ENCODE results near the gene FTO.

Gene FTO

GRCh38 chr16:53782148-53782547 lies 78.2 kb downstream of the FTO start:
- no peak for DNase-seq (ENCODE audit: low read depth in 3 of 3)

DNA sequence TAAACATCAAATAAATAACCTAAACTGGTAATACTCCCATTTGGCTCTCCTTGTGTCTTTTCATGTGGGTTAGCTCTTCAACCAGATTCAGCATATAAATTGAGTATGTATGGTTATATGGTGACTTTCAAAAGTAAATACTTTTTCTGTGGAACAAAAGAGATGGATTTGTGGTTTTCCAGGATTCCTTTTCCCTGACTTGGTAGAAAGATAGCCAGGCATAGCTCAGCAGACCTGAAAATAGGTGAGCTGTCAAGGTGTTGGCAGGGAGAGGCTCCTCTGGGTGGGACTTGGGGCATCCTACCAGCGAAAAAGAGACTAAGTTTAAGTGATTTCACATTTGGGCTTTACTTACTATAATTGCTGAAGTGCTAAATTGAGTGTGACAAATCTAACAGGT lies 80.3 kb downstream of the FTO start:
- no peak for DNase-seq (ENCODE audit: low read depth in 3 of 3)

DNA sequence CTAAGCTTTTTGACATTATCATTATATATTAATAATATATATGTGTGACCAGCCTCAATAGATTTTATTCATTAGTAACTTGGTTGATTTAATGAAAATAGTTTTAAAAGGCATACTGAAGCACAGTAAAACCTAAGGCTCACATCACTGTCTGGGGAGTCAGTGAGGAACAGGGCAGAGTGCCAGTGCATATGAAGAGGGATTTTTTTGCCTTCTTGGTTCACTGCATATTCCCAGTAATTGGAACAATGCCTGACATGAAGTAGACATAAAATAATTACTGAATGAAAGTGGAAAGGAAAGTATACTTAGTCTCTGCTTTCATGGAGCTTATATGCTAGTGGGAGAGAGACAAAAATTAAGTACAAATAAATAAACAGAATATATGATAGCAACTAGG lies 81.1 kb downstream of the FTO start:
- DNase-seq (ENCODE audit: low read depth in 3 of 3) = no peak

DNA sequence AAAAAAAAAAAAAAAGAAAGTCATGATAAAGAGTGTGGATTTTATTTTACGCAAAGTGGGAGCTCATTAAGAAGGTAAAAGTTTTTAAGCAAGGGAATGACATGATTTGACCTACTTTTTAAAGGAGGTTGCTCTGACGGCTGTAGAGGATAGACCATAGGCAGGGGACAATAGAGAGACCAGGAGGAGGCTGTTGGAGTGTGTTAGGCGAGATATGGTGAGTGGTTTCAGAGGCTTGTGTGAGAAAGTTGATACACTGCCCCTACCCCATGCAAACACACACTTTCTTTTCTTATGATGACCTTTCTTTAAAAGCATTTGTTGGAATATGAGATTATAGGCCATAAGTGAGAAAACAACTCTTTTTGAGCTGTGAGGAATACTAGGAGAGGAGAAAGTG lies 82.0 kb downstream of the FTO start:
- DNase-seq (ENCODE audit: low read depth in 3 of 3) = no peak

DNA sequence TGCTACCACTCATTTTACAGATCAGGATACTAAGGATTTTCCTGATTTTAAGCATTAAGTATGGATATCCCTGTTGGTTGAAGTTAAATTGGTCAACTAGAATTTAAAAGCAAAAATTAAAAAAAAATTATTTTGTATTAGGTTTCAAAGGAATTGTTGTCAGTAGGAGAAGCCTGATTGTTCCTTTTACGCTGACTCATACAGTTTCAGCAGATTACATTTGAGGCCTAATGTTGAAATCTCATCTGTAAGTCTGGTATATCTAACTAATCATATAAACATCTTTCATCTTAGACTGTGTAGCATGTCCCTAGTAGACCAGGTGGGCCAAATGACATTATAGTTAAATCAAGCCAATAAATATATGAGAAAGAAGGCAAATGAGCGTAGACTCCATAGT lies 83.5 kb downstream of the FTO start:
- no peak for DNase-seq (ENCODE audit: low read depth in 3 of 3)

- no peak for DNase-seq (ENCODE audit: low read depth in 3 of 3)
These were observed 85.2 kb downstream of the FTO start for GRCh38 chr16:53789137-53789536.

DNA sequence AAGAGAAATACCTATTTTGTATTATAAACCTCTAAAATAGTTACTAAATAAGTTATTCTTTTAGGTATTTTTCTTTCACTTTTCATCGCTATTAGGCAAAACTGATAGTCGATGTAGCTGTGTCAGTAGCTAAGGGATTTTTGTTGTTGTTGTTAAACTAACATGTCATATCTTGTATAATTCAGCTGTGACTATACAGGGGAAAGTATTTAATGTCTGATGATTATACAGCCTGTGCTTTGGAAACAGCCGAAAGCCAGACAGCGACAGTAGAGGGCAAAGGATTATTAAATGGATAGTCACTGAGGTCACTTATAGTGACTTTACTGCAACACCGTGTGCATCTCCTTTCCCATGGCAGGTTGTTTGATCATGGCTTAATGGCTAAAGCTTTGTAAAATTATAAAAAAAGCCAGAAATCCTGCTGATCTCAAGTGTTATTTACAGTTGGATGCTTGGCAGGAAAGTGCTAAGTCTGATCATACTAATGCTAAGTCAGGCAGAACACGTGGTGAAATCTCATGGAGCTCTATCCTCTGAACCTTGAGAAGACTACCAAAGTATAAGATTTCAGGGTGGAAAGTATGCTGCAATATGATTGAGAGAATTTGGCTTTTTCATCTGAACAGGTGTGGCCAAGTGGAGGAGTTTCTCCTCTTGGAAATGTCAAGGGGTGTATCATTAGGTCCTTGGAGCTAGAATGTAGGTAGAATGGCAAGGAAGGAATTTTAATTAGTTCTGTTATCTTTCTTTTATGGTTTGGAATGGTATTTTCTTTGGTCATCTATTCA lies 88.4 kb downstream of the FTO start:
- DNase-seq (ENCODE audit: low read depth in 3 of 3) = no peak

DNA sequence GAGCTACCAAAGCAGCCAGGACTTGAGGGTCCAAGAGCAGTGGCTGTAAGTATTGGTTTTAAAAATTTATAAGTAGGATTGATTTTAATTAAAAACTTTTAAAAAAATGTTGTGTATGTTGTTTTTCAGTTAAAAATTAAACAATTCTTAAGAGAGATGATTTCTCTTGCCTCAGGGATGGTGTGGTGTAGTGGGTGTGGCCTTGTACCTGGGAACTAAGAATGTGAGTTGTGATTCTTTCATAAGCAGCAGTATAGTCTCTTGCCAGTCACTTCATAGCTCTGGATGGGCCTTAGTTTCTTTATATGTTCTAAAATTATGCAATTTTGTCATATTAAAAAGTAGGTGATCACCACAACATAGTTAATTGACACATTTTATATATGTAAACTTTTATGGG lies 99.5 kb downstream of the FTO start:
- DNase-seq (ENCODE audit: low read depth in 3 of 3) = no peak

- no peak for DNase-seq (ENCODE audit: low read depth in 3 of 3)
These were observed 100.0 kb downstream of the FTO start for GRCh38 chr16:53803998-53804397.

DNA sequence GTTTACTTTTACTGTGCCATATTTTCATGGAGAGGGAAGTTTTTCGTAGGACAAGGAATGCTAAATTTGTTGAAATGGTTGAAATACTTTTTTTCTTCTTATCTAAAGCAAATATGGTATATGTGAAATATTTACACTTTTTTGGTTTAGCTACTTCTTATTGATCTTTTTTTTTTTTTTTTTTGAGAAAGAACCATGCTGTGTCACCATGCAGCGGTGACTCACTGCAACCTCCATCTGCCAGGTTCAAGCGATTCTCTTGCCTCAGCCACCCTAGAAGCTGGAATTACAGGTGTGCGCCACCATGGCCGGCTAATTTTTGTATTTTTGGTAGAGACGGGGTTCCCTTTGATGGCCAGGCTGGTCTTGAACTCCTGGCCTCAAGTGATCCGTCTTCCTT lies 100.5 kb downstream of the FTO start:
- no peak for DNase-seq (ENCODE audit: low read depth in 3 of 3)

GRCh38 chr16:53805113-53805512 lies 101.2 kb downstream of the FTO start:
- DNase-seq (ENCODE audit: low read depth in 3 of 3) = no peak

DNA sequence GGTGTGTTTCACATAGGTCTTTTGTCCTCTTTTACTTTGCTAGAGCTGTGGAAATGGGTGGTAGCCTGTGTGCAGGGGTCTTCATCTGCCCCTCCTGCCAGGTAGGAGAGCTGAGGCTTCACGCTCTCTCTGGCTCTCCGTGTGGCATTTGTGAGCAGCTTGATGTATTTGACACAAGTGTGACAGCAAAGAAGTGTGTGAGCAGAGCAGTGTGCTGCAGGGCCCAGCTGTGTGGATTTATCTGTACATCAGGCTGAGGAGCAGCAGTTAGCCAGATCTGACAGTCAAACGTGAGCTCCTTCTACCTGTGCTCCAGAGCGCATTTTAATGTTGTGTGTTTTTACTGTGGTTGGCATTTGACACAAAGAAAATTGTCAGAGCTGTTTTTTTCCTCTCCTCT lies 101.8 kb downstream of the FTO start:
- no peak for DNase-seq (ENCODE audit: low read depth in 3 of 3)

DNA sequence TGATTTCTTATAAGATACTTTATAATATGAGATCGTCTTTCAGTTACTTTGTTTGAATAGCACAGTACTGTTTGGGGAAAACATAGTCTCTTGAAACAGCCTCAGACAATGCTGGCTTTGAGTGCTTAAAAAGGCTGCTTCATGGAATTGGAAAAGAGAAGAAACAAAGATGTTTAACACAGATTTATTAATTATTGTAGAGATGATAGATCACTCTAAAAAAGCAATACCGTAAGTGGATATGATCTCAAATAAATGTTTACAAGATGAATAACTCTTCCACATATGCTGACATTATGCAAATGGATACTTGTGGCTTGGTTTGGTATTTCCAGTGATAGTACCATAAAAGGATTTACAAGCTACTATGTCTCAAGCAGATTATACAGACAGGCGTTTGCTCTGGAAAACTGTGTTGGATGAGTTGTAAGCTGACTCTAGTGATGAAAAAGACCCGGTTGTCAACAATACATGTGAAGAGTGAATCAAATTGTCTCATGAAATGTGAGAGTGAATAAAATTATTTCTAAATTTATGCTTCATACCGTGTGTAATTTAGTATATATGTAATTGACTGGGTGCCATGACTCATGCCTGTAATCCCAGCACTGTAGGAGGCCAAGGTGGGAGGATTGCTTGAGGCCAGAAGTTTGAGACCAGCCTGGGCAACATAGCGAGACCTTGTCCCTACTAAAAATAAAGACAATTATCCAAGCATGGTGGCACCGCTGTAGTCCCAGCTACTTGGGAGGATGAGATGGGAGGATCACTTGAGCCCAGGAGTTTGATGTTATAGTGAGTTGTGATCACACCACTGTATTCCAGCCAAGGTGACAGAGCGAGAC lies 105.4 kb downstream of the FTO start:
- no peak for DNase-seq (ENCODE audit: low read depth in 3 of 3)

DNA sequence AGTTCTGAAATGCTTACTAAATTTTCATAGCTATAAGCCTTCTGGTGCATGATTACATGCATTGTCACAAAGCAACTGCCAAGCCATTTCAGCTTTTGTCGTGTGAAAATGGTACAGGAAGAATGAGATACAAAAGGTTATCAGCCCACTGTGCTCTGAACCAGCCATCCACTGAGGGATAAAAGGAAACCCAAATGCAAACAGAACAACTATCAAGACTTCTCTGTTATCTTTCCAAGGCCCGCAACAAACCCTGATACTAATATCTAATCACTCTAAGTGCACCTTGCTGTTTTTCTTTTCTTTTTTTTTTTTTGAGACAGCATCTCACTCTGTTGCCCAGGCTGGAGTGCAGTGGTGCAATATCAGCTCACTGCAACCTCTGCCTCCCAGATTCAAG lies 109.0 kb downstream of the FTO start:
- DNase-seq (ENCODE audit: low read depth in 3 of 3) = no peak

DNA sequence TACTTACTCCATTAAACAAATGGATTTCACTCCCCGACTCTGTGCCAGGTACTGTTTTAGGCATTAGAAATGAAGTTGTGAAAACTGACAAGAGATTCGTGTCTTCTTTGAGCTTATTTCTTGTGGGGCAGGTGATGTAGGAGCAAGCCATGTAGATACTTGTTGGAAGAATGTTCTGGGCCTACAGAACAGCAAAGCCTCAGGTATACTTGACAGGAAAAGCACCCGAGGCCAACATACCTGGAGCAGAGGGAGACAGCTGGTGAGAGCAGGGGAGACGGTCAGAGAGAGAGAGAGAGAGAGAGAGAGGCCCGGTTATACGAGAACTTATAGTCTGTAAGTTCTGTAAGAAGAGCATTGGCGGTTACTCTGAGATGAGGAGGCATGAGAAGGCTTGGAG lies 110.8 kb downstream of the FTO start:
- DNase-seq (ENCODE audit: low read depth in 3 of 3) = no peak

GRCh38 chr16:53816211-53816836 lies 112.4 kb downstream of the FTO start:
- no peak for DNase-seq (ENCODE audit: low read depth in 3 of 3)

DNA sequence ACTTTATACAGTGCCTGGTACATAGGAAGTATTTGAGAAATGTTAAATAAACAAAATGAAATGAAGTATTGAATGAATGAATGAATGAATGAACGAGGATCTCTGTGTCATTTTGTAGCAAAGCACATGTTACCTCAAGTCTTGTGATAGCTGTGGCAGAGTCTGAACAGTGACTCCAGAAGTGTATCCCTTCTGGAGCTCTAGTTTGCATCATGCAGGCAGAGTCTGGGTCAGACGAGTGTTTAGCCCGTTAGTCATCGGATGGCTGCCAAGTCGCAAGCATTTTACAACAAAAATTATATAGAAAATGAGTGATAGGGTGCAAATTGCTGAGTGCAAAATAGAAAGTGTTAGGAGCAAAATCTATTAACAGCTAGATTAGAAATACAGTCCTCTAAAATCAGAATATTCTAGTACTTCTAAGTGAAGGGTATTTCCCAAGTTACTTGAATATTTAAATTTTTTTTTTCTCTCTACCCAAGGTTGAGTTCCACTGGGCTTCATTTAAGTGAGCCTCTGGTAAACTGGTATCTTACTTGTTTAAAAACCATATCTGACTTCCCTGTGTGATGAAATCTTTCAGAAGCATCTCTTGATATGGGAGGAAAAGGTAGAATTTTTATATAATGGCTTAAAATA lies 113.3 kb downstream of the FTO start:
- DNase-seq (ENCODE audit: low read depth in 3 of 3) = no peak

- DNase-seq (ENCODE audit: low read depth in 3 of 3) = no peak
These were observed 114.0 kb downstream of the FTO start for GRCh38 chr16:53817812-53818550.

DNA sequence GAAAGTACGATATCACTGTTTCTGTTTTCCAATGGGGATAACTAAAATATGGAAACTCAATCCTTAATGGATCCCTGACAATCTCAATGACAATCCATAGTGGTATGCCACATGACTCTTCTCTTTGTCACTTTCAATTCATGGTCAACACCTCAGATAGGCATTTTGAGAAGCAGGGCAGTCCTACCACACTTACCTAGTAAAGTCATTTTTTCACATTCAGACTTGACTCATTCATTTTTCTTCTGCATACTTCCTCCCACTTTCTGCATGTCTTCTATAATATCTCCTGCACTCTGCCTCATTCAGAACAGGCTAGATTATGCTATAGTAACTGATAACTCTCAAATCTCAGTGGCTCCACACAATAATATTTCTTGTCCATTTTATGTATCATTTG lies 117.5 kb downstream of the FTO start:
- no peak for DNase-seq (ENCODE audit: low read depth in 3 of 3)

GRCh38 chr16:53821957-53822625 lies 118.1 kb downstream of the FTO start:
- DNase-seq (ENCODE audit: low read depth in 3 of 3) = no peak

- DNase-seq (ENCODE audit: low read depth in 3 of 3) = no peak
These were observed 119.1 kb downstream of the FTO start for GRCh38 chr16:53822936-53823529.
